ENCODE measurements around the gene ZRSR2. TPM values are rescaled to one million over a fixed set of nuclear protein-coding genes. Genes with fewer than 3 reads are reported as not detected.
A peak's percentile ranks its signal among the peaks of the same experiment; 100 is the strongest.

Gene ZRSR2
- total RNA-seq, 6 experiments from 2014 or later: 0.81 to 3.6 (median 3.2) TPM

DNA sequence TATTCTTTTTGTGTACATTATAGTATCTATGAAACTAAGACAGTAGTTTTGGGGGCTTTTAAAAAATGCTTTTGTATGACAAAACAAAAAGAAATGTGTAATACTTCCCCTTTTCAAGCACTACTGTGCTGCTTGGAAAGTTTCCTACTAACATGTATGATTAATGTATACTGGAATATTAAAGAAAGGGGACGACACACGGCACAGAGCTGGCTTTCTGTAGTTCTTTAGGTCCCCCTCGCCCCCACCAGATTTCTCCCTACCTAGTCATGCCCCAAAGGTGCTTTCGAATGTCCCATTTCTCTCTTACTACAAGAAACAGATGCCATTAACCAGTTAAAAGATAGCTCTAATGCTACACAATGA, 65.9 kb downstream of the ZRSR2 start:
- Histone ChIP-seq H3K4me3 (no peak overlapping the region), H3K27me3 (no peaks in the 10 kb centered on the region), H3K4me1 (peaks cover 0 to 11% (median 3%) of the 10 kb centered on the region in 4 donors), H3K36me3 (no peaks in the 10 kb centered on the region), H3K27ac (peak overlapping the region in 2 of 3 donors; percentile 3 to 73), H3K9me3 (no peaks in the 10 kb centered on the region)
- intact Hi-C loops (cut with DNase I): no loop called here
- WGBS (ENCODE audit: insufficient coverage, low coverage, low lambda C conversion rate, missing lambda C conversion rate): 57% methylated on average over 4 of the region's 4 CpGs
- DNase-seq (no peak), ATAC-seq (no peak)
- TF ChIP-seq POLR2A (IDR thresholded peaks at IDR 0.05): no peak
- TF ChIP-seq CTCF (IDR thresholded peaks at IDR 0.05): no peak

- Histone ChIP-seq H3K36me3 (no peaks in the 10 kb centered on the region), H3K4me1 (peaks cover 0 to 11% (median 3%) of the 10 kb centered on the region in 4 donors), H3K9me3 (no peaks in the 10 kb centered on the region), H3K27me3 (no peaks in the 10 kb centered on the region), H3K27ac (no peak overlapping the region), H3K4me3 (no peak overlapping the region)
- ATAC-seq (no peak), DNase-seq (no peak)
- intact Hi-C loops (cut with DNase I): no loop called here
- 45% methylated on average over 1 of the region's 1 CpG for WGBS (ENCODE audit: insufficient coverage, low coverage, low lambda C conversion rate, missing lambda C conversion rate)
- no peak for TF ChIP-seq POLR2A (IDR thresholded peaks at IDR 0.05)
- no peak for TF ChIP-seq CTCF (IDR thresholded peaks at IDR 0.05)
These were observed 66.4 kb downstream of the ZRSR2 start for GRCh38 chrX:15856636-15857035.

GRCh38 chrX:15858051-15858450, 67.8 kb downstream of the ZRSR2 start:
- TF ChIP-seq POLR2A (IDR thresholded peaks at IDR 0.05) (no peak), CTCF (IDR thresholded peaks at IDR 0.05) (no peak)
- DNase-seq (no peak), ATAC-seq (no peak)
- peaks cover 0 to 11% (median 3%) of the 10 kb centered on the region in 4 donors for H3K4me1 ChIP-seq
- H3K27ac ChIP-seq: no peak overlapping the region
- no peak overlapping the region for H3K4me3 ChIP-seq
- WGBS (ENCODE audit: insufficient coverage, low coverage, low lambda C conversion rate, missing lambda C conversion rate): 75% methylated on average over 1 of the region's 1 CpG
- H3K9me3 ChIP-seq: no peaks in the 10 kb centered on the region
- H3K36me3 ChIP-seq: no peaks in the 10 kb centered on the region
- intact Hi-C loops (cut with DNase I): no loop called here
- no peaks in the 10 kb centered on the region for H3K27me3 ChIP-seq

DNA sequence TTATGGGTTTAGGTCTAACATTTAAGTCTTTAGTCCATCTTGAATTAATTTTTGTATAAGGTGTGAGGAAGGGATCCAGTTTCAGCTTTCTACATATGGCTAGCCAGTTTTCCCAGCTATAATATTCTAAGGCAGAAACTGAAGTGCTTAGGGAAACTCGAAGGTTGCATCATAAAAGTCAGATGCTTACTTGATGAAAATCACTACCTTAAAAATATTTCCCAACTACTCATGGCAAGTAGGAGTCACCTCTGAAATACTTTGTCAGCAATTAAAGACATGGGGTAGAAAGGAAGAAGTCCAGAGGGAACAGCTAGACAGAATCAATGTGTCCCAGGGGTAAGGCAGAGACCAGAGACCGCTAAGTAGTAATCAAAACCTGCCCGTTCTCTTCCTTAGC, 70.6 kb downstream of the ZRSR2 start:
- no peak for TF ChIP-seq CTCF (IDR thresholded peaks at IDR 0.05)
- no peak for TF ChIP-seq POLR2A (IDR thresholded peaks at IDR 0.05)
- WGBS (ENCODE audit: insufficient coverage, low coverage, low lambda C conversion rate, missing lambda C conversion rate): 62% methylated on average over 3 of the region's 3 CpGs
- no peaks in the 10 kb centered on the region for H3K9me3 ChIP-seq
- no peak for ATAC-seq
- H3K27me3 ChIP-seq: no peaks in the 10 kb centered on the region
- no peak overlapping the region for H3K27ac ChIP-seq
- intact Hi-C loops (cut with DNase I): no loop called here
- DNase-seq: no peak
- no peaks in the 10 kb centered on the region for H3K4me1 ChIP-seq
- no peaks in the 10 kb centered on the region for H3K36me3 ChIP-seq
- H3K4me3 ChIP-seq: no peak overlapping the region

DNA sequence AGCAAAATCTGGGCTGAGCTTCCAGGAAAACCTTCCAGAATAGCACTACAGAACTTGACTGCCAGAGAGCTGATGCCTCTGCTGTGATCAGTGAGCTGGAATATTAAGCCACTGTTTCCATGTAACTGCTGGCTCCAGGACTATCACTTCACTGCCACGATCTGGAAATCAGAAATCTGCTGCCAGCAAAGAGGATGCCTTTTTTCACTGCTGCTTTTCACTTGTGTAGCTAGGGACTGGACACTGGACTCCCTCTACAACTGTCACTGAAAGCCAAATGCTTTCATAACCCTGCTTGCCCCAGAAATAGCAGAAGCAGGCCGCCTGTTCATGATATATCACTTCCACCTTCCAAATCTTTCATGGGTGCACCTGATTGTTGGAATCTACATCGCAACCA, 73.7 kb downstream of the ZRSR2 start:
- H3K9me3 ChIP-seq: no peaks in the 10 kb centered on the region
- ATAC-seq (no peak), DNase-seq (no peak)
- intact Hi-C loops (cut with DNase I): no loop called here
- H3K4me1 ChIP-seq: no peaks in the 10 kb centered on the region
- H3K27ac ChIP-seq: no peak overlapping the region
- H3K4me3 ChIP-seq: no peak overlapping the region
- no peaks in the 10 kb centered on the region for H3K27me3 ChIP-seq
- 48% methylated on average over 2 of the region's 3 CpGs for WGBS (ENCODE audit: insufficient coverage, low coverage, low lambda C conversion rate, missing lambda C conversion rate)
- no peaks in the 10 kb centered on the region for H3K36me3 ChIP-seq
- no peak for TF ChIP-seq POLR2A (IDR thresholded peaks at IDR 0.05)
- TF ChIP-seq CTCF (IDR thresholded peaks at IDR 0.05): no peak
